Right atrium auricular region (tissue), 2 donors: ENCODE results near the gene M1AP. TPM values are rescaled to one million over a fixed set of nuclear protein-coding genes. Genes with fewer than 3 reads are reported as not detected.
A peak's percentile ranks its signal among the peaks of the same experiment; 100 is the strongest.

Experiments
- DNase-seq: peaks from one replicate; pipeline ENCODE4 v3.0.0-alpha.2; 2019; ENCODE audit warnings: low spot score
- H3K27ac ChIP-seq, 2 donors: fragments of 200-600 bp; sonication (generic); 1 replicate in 1 of 2; 2 replicates in 1 of 2; pipeline ENCODE4 v1.5.1; 2016 to 2019
- H3K27me3 ChIP-seq, 2 donors: fragments of 200-600 bp; sonication (generic); one replicate each; pipeline versions ENCODE4 v1.5.1 to v1.6.0; 2017 to 2019
- H3K36me3 ChIP-seq: fragments of 200-600 bp; sonication (generic); one replicate; pipeline ENCODE4 v1.5.1; 2016
- H3K4me1 ChIP-seq, 2 donors: fragments of 200-600 bp; sonication (generic); one replicate each; pipeline versions ENCODE4 v1.5.1 to v1.6.0; 2017 to 2019
- H3K4me3 ChIP-seq, 2 donors: fragments of 200-600 bp; sonication (generic); 1 replicate in 1 of 2; 2 replicates in 1 of 2; pipeline ENCODE4 v1.5.1; 2017 to 2019; ENCODE audit warnings: mild to moderate bottlenecking in 1 of 2, moderate library complexity in 1 of 2
- H3K9me3 ChIP-seq, 2 donors: fragments of 200-600 bp; sonication (generic); one replicate each; pipeline ENCODE4 v1.5.1; 2019
- total RNA-seq, 2 donors: library from RNA; depleted of rRNA; stranded (reverse); fragments of >200 nt; gene quantifications; one replicate each; pipeline ENCODE4 v1.1.0, GENCODE V29; 2016
- TF ChIP-seq, protein P1 (sequence below), 2 donors: fragments of 200-600 bp; sonication (generic); IDR thresholded peaks; one replicate each; pipeline ENCODE4 v1.5.1; 2019; ENCODE audit warnings: antibody characterized with exemption in 2 of 2

Gene M1AP
- total RNA-seq, 2 donors from 2014 or later, result 10.3 TPM; not detected in 1

DNA sequence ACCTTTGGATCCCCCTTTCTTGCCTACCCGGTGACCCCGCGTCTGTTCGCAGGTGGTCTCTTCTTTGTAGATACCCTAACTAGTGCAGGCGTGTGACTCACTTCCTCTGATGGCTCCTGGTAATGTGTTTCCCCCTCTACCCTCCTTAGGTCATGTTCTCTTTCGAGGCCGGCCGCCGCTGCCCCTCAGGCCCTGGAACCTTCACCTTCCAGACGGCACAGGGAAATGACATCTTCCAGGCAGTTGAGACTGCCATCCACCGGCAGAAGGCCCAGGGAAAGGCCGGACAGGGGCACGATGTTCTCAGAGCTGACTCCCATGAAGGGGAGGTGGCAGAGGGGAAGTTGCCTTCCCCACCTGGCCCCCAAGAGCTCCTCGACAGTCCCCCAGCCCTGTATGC, 92.0 kb downstream of the M1AP start:
- H3K27me3 ChIP-seq, result no peaks in the 10 kb centered on the region
- peaks cover 0 to 17% of the 10 kb centered on the region in 2 donors for H3K4me1 ChIP-seq
- H3K9me3 ChIP-seq, result no peaks in the 10 kb centered on the region
- no peak overlapping the region for H3K27ac ChIP-seq
- no peaks in the 10 kb centered on the region for H3K36me3 ChIP-seq
- DNase-seq, result no peak
- TF ChIP-seq, protein P1, sequence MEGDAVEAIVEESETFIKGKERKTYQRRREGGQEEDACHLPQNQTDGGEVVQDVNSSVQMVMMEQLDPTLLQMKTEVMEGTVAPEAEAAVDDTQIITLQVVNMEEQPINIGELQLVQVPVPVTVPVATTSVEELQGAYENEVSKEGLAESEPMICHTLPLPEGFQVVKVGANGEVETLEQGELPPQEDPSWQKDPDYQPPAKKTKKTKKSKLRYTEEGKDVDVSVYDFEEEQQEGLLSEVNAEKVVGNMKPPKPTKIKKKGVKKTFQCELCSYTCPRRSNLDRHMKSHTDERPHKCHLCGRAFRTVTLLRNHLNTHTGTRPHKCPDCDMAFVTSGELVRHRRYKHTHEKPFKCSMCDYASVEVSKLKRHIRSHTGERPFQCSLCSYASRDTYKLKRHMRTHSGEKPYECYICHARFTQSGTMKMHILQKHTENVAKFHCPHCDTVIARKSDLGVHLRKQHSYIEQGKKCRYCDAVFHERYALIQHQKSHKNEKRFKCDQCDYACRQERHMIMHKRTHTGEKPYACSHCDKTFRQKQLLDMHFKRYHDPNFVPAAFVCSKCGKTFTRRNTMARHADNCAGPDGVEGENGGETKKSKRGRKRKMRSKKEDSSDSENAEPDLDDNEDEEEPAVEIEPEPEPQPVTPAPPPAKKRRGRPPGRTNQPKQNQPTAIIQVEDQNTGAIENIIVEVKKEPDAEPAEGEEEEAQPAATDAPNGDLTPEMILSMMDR (IDR thresholded peaks at IDR 0.05), result no peak
- no peak overlapping the region for H3K4me3 ChIP-seq

DNA sequence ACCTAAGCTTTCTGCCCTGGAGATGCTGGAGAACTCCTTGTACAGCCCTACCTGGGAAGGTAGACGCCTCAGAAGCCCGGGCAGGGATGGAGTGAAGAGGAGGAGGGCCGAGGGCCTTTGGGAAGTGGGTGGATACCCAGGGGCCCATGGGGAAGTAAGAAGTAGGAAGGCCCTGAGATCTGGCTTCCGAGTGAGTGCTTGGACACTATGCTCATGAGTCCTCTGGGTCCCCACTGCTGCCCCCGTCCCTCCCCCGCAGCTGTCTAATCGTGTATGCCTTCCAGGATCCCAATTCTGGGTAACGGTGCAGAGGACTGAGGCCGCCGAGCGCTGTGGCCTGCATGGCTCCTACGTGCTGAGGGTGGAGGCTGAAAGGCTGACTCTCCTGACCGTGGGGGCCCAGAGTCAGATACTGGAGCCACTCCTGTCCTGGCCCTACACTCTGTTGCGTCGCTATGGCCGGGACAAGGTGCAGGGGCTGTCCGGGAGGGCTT, 92.5 kb downstream of the M1AP start:
- no peak for DNase-seq
- H3K9me3 ChIP-seq, result no peaks in the 10 kb centered on the region
- peak overlapping the region; percentile 68 to 71 for H3K4me3 ChIP-seq
- H3K4me1 ChIP-seq, result peaks cover 0 to 17% of the 10 kb centered on the region in 2 donors
- no peaks in the 10 kb centered on the region for H3K27me3 ChIP-seq
- H3K27ac ChIP-seq, result peak overlapping the region in 1 of 2 donors; percentile 89
- TF ChIP-seq, protein P1 (IDR thresholded peaks at IDR 0.05), result no peak
- no peaks in the 10 kb centered on the region for H3K36me3 ChIP-seq

DNA sequence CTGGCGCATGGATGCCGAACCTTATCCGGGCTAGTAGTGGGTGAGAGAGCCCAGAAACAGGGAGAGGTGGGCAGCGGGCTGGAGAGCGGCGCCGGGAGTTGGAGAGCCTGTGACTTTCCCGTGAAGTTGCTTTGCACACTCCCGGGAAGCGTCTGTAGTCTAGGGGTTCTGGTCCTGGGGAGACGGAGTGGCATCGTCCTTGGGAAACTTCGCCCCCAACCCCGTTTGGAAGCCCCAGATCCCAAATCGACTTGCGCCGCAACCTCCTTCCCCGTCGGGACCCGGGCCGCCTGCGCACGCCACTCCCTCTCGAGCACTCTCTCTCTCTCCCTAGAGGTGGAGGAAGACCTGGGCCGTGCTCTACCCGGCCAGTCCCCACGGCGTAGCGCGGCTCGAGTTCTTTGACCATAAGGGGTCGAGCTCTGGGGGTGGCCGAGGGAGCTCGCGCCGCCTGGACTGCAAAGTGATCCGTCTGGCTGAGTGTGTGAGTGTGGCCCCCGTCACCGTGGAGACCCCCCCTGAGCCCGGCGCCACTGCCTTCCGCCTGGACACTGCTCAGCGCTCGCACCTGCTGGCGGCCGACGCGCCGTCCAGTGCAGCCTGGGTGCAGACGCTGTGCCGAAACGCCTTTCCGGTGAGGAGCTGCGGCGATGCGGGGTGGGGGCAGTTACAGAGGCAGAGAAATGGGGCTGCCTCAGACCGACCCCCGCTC, 93.2 kb downstream of the M1AP start:
- Histone ChIP-seq H3K9me3 (no peaks in the 10 kb centered on the region), H3K4me1 (peaks cover 0 to 17% of the 10 kb centered on the region in 2 donors), H3K36me3 (no peaks in the 10 kb centered on the region), H3K27me3 (no peaks in the 10 kb centered on the region), H3K27ac (peak overlapping the region; percentile 85 to 89), H3K4me3 (peak overlapping the region; percentile 68 to 71)
- TF ChIP-seq, protein P1 (IDR thresholded peaks at IDR 0.05), result no peak
- DNase-seq, result no peak

DNA sequence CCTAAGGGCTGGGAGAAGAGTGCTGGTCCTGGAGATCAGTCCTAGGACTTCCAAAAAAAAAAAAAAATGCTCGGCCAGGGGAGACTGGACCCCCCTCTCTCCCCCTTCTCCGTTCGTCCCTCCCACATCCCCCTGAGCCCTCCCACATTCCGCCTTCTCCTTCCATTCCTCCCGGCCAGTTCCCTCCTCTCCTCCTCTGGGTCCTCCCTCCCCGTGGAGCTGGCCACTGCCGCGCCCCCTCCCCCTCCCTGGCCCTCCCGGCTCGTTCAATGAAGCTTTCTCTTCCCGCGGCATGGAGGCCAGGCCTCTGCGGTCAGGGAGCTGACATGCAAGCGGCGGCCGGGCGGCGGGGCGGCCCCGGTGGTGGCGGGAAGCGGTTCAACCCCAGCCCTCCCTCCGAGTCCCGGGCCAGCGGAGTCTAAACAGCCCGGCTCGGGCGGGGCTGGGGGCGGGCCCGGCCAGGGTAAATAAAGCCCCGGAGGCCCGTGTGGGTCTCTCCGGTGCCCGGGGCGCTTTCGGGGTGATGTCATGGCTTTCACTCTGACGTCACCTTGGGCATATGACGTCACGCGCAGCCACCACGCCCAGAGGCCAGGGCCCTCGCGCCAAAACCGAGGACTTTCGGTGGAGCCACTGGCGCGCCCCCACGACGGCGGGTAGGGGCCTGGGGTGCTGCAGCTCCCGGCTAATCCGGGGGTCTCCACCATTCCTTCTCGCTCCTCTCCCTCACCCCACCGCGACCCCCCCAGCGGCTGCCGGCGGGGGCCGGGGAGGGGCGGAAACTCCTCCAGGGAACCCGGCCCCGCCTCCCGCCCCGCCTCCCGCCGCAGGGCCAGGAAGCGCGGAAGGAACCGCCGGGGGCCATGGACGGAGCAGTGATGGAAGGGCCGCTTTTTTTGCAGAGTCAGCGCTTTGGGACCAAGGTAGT, 94.0 kb downstream of the M1AP start, which contains the start of the genes DOK1 and LOXL3:
DOK1 (plus strand) TSS at position 829 of the 928 bp plus-strand sequence; CDS start at position 864, 35 bp downstream.
LOXL3 (minus strand) TSS at position 51 of the 928 bp plus-strand sequence. CDS start 1,308 bp downstream, outside the sequence.
- no peaks in the 10 kb centered on the region for H3K27me3 ChIP-seq
- TF ChIP-seq, protein P1 (IDR thresholded peaks at IDR 0.05), result no peak

DNA sequence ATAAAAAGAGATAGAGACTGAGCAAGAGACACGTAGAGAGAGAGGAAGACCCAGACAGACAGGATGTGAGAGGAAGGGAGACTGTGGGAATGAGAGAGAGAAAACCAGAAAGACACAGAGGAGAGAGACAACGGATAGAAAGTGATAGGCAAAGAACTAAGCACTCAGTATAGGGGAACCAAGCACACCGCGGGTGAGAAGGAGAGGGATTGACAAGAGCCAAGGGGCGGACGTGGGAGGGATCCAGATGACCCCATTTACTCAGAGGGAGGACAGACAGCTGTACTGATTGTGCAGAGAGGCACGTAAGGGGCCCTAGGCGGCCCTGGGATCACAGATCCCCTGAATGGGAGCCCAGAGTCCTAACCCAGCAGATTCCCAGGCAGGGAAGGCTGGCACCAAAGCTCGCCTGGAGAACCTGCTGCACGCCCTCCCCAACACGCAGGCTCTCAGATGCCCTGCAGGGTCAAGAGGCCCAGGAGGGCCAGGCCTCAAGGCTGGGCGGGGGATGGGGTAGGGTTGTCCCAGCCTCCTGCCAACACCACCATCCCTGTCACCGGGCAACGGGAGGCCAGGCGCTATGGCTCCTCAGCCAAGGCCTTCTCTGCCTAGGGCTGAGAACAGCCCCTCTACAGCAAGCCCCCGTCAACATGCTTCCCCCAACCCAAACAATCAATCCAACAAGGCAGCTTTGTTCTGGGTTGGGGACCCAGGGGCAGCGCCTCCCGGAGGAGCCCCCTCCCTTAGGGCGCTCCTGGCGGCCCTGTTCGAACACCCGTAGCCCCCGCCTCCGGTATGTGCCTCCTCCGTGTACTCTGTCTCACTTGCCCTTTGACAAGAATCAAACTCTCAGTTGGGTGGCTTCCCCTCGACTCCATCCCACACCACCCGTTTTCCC, 95.0 kb downstream of the M1AP start:
- H3K27me3 ChIP-seq, result no peaks in the 10 kb centered on the region
- H3K27ac ChIP-seq, result peak overlapping the region; percentile 85 to 89
- no peak for DNase-seq
- H3K4me1 ChIP-seq, result peaks cover 0 to 33% of the 10 kb centered on the region in 2 donors
- H3K4me3 ChIP-seq, result peak overlapping the region; percentile 68 to 71
- TF ChIP-seq, protein P1 (IDR thresholded peaks at IDR 0.05), result no peak
- no peaks in the 10 kb centered on the region for H3K9me3 ChIP-seq
- no peaks in the 10 kb centered on the region for H3K36me3 ChIP-seq

More for the DNA sequence above, 94.0 kb downstream of the M1AP start, which contains the start of the genes DOK1 and LOXL3:
- peak within 1 kb of the TSS; percentile 85 to 89 for H3K27ac ChIP-seq
- H3K9me3 ChIP-seq, result no peaks in the 10 kb centered on the region
- peak within 1 kb of the TSS; percentile 68 to 71 for H3K4me3 ChIP-seq
- H3K36me3 ChIP-seq, result no peaks in the 10 kb centered on the region
- DNase-seq, result peak; percentile 88
- H3K4me1 ChIP-seq, result peaks cover 0 to 25% of the 10 kb centered on the region in 2 donors
